GM12878 (cell line): ENCODE measurements around the gene TMEM88. TPM values are rescaled to one million over a fixed set of nuclear protein-coding genes. Genes with fewer than 3 reads are reported as not detected.

Experiments
- ATAC-seq: fragments of 200-7000 bp; cut with Tn5 transposase; 3 replicates; pipeline ENCODE4 v1.9.1; 2020; ENCODE audit warnings: mild to moderate bottlenecking, moderate library complexity
- BruUV-seq: library from RNA; stranded (reverse); fragments of 400-500 nt; replicated peaks from 2 replicates; lab custom pipeline; 2021; lab: Mats Ljungman, UMichigan
- CTCF ChIA-PET: fragments of 300-600 bp; sonication (Branson Sonifier 250); formaldehyde crosslinking; extraction: SDS; loops from one replicate; lab custom pipeline; 2021; ENCODE audit warnings: inconsistent platforms; lab: Yijun Ruan, JAX
- POLR2A ChIA-PET: fragments of 350-600 bp; formaldehyde crosslinking; extraction: SDS; loops from one replicate; lab custom pipeline; 2021; ENCODE audit warnings: inconsistent platforms; lab: Charles Lee
- RAD21 ChIA-PET: fragments of 300-600 bp; sonication (Branson Sonifier 250); formaldehyde crosslinking; loops from one replicate; lab custom pipeline; 2023; ENCODE audit warnings: antibody characterized with exemption; ENCODE audit not compliant: unreplicated experiment; lab: Charles Lee
- SMC1A ChIA-PET: fragments of 300-600 bp; sonication (Branson Sonifier 250); formaldehyde crosslinking; loops from one replicate; lab custom pipeline; 2023; ENCODE audit not compliant: unreplicated experiment, uncharacterized antibody; lab: Charles Lee
- DNase-seq: peaks from one replicate; pipeline ENCODE4 v3.0.0-alpha.2; 2011; ENCODE audit warnings: low read depth, low spot score
- FAIRE-seq: peaks from 3 replicates; lab custom pipeline; 2011; peaks lifted over from hg19 to GRCh38; lab: Jason Lieb, UNC
- H2AFZ ChIP-seq: 2 replicates; pipeline ENCODE4 v1.6.0; 2011; ENCODE audit warnings: low read depth, low read length, control low read depth; ENCODE audit not compliant: control insufficient read depth
- H3K27ac ChIP-seq: 2 replicates; pipeline ENCODE4 v1.5.1; 2011; ENCODE audit warnings: control low read depth; ENCODE audit not compliant: control insufficient read depth, insufficient read depth
- H3K27me3 ChIP-seq, 2 experiments: replicated peaks in 1 of 2; 2 replicates each; pipeline versions ENCODE4 v1.6.0 to v1.6.1; 2011; ENCODE audit warnings: low read length in 1 of 2; ENCODE audit not compliant: control insufficient read depth in 2 of 2, insufficient read depth in 2 of 2
- H3K36me3 ChIP-seq, 2 experiments: 2 replicates each; pipeline ENCODE4 v1.5.1; 2011; ENCODE audit warnings: low read length in 1 of 2; ENCODE audit not compliant: control insufficient read depth in 2 of 2, insufficient read depth in 2 of 2
- H3K4me1 ChIP-seq: 2 replicates; pipeline ENCODE4 v1.6.1; 2011; ENCODE audit warnings: mild to moderate bottlenecking, low read length, moderate library complexity, mixed read lengths; ENCODE audit not compliant: control insufficient read depth, insufficient read depth
- H3K4me2 ChIP-seq: 2 replicates; pipeline ENCODE4 v1.6.0; 2011; ENCODE audit warnings: control low read depth; ENCODE audit not compliant: control insufficient read depth, insufficient read depth
- H3K4me3 ChIP-seq: fragments of 200-600 bp; sonication (generic); 2 replicates; pipeline ENCODE4 v1.5.1; 2016
- H3K79me2 ChIP-seq: 2 replicates; pipeline ENCODE4 v1.6.0; 2011; ENCODE audit warnings: low read length; ENCODE audit not compliant: control insufficient read depth, insufficient read depth
- H3K9ac ChIP-seq: 2 replicates; pipeline ENCODE4 v1.8.0; 2011; ENCODE audit warnings: low read length, control low read depth, mixed read lengths; ENCODE audit not compliant: control insufficient read depth, insufficient read depth
- H3K9me3 ChIP-seq: replicated peaks from 3 replicates; pipeline ENCODE4 v1.5.1; 2011; ENCODE audit warnings: mild to moderate bottlenecking, low read length; ENCODE audit not compliant: control insufficient read depth, insufficient read depth
- H4K20me1 ChIP-seq: 2 replicates; pipeline ENCODE4 v1.6.0; 2011; ENCODE audit not compliant: control insufficient read depth, insufficient read depth
- CHD4 ChIP-seq: fragments of 200-600 bp; sonication (generic); IDR thresholded peaks from 2 replicates; pipeline ENCODE4 v1.6.1; 2016; ENCODE audit warnings: mild to moderate bottlenecking
- EGR1 ChIP-seq, 2 experiments: IDR thresholded peaks; 1 replicate in 1 of 2; 2 replicates in 1 of 2; pipeline ENCODE4 v1.6.1; 2011 to 2012; ENCODE audit warnings: low read depth in 2 of 2, low read length in 2 of 2, borderline replicate concordance in 1 of 2, mild to moderate bottlenecking in 1 of 2, moderate library complexity in 1 of 2
- GATAD2B ChIP-seq: fragments of 450-650 bp; conservative IDR thresholded peaks from 2 replicates; pipeline ENCODE4 v1.6.1; 2017; ENCODE audit warnings: low read depth, mild to moderate bottlenecking, moderate library complexity
- MEF2B ChIP-seq: fragments of 450-650 bp; IDR thresholded peaks from 2 replicates; pipeline ENCODE4 v1.6.1; 2018; ENCODE audit warnings: mild to moderate bottlenecking, moderate library complexity; ENCODE audit not compliant: partially characterized antibody, poor library complexity, severe bottlenecking
- NFYB ChIP-seq: IDR thresholded peaks from 2 replicates; pipeline ENCODE4 v1.6.1; 2011; ENCODE audit warnings: low read depth, mild to moderate bottlenecking, low read length, improper control_type of control experiment, moderate library complexity; ENCODE audit not compliant: insufficient read depth
- RUNX3 ChIP-seq: IDR thresholded peaks from 2 replicates; pipeline ENCODE4 v1.6.1; 2012; ENCODE audit warnings: low read length, inconsistent platforms
- TARDBP ChIP-seq: IDR thresholded peaks from 2 replicates; pipeline ENCODE4 v1.6.1; 2016; ENCODE audit warnings: borderline replicate concordance
- WGBS: methylation state at CpG from one replicate; pipeline ENCODE4 v1.1.6; 2016; ENCODE audit warnings: low lambda C conversion rate; ENCODE audit not compliant: insufficient replicate concordance, insufficient coverage; ENCODE audit errors: missing lambda C conversion rate; 5-methylcytosine and 5-hydroxymethylcytosine counted together
- in situ Hi-C: fragments of 300-500 bp; cut with MboI; formaldehyde crosslinking; loops from 9 replicates; pipeline ENCODE4 v1.14.3; 2018; ENCODE audit warnings: mixed read lengths
- intact Hi-C: fragments of 100-400 bp; cut with micrococcal nuclease; formaldehyde crosslinking; loops from one replicate; pipeline ENCODE4 v1.14.2; 2022; ENCODE audit not compliant: unreplicated experiment
- polyA plus RNA-seq, 11 experiments: library from polyadenylated mRNA; depleted of rRNA in 4 of 11; unstranded in 6 of 11; stranded (reverse) in 5 of 11; fragments of >200 nt; fragmentation: Nextera tagmentation in 4 of 11; fragmentation: Illumina TruSeq in 1 of 11; extraction: Ambion mirVana in 4 of 11; extraction: Trizol in 1 of 11; gene quantifications; 1 replicate in 1 of 11; 2 replicates in 10 of 11; pipeline versions ENCODE4 v1.2.1 to v1.2.3, GENCODE V29; 2011 to 2016; ENCODE audit warnings: inconsistent platforms in 2 of 11, missing spikeins in 2 of 11, low read depth in 1 of 11
- total RNA-seq, 4 experiments: library from RNA; depleted of rRNA in 3 of 4; stranded (reverse); fragments of >200 nt in 3 of 4; fragmentation: Illumina TruSeq in 1 of 4; extraction: Trizol in 1 of 4; gene quantifications; 2 replicates each; pipeline versions ENCODE4 v1.2.1 to v1.2.3, GENCODE V29; 2013 to 2021
- TF ChIP-seq, protein P1 (sequence below): fragments of 450-650 bp; formaldehyde crosslinking; IDR thresholded peaks from 2 replicates; pipeline ENCODE4 v1.4.0; 2020; ENCODE audit warnings: mild to moderate bottlenecking, moderate library complexity
- TF ChIP-seq, protein P2 (sequence below): fragments of 450-650 bp; IDR thresholded peaks from 2 replicates; pipeline ENCODE4 v1.6.1; 2017; ENCODE audit warnings: borderline replicate concordance
- TF ChIP-seq, protein P3 (sequence below): fragments of 450-650 bp; IDR thresholded peaks from 2 replicates; pipeline ENCODE4 v1.6.1; 2017; ENCODE audit warnings: mild to moderate bottlenecking, low read depth, inconsistent platforms; ENCODE audit not compliant: poor library complexity, severe bottlenecking
- TF ChIP-seq, protein P4 (sequence below): fragments of 450-650 bp; formaldehyde crosslinking; IDR thresholded peaks from 2 replicates; pipeline ENCODE4 v1.5.0; 2022; ENCODE audit warnings: mild to moderate bottlenecking, missing genetic modification characterization

TMEM88 gene
- total and polyA plus RNA-seq, 10 of the 15 experiments (the other 5 are each of a cell fraction or from before 2014, with no cell fraction given): 0.21 to 2.2 (median 0.62) TPM; not detected in 5

DNA sequence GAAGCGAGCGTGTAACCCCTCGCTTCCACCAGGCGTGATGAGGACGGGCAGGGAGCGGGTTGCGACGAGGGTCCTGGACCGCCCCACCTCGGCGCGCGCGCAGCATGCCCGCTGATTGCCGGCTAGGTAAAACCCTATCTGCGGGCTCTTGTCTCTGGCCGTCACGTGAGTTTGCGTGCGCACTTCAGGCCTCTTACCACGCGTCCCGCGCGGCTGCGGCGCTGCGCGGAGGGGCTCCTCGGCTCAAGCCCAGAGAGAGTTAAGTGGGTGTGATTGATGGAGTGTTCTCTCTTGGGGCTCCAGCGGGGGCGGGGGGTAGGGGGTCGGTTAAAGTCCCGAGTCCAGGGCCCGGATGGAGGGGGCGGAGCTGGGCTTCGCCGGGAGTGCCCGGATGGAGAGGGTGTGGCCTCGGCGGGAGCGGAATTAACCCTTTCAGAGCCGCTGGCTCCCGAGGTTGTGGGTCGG, 12.9 kb upstream of the TMEM88 start:
- BruUV-seq: no TSS peak
- Histone ChIP-seq H3K27ac (peak overlapping the region; percentile 99), H3K9ac (peak overlapping the region; percentile 97), H3K36me3 (peaks cover 5 to 7% of the 10 kb centered on the region in 2 experiments; a peak in 3 of 4 replicates), H2AFZ (peak overlapping the region; percentile 62), H3K4me3 (peak overlapping the region; percentile 92), H3K4me1 (peaks cover 39% of the 10 kb centered on the region), H3K27me3 (no peaks in the 10 kb centered on the region), H4K20me1 (no peaks in the 10 kb centered on the region; the same call in none of the 2 replicates), H3K9me3 (no peaks in the 10 kb centered on the region), H3K79me2 (peaks cover 59% of the 10 kb centered on the region), H3K4me2 (peak overlapping the region; percentile 100)
- FAIRE-seq: no peak
- peak; percentile 24 for ATAC-seq
- ChIA-PET SMC1A (interaction anchor here (1.4 to 1.5 kb wide), 2 partner anchors 9 to 99 kb away, joined by 3 to 5 read pairs; partner anchors contain the start of gene KDM6B), POLR2A (interaction anchor here (0.6 to 4.1 kb wide), 4 partner anchors 7 to 277 kb away, joined by 3 to 49 read pairs (median 6); partner anchors contain the start of genes KDM6B and NAA38), RAD21 (interaction anchor here (1.3 to 3.7 kb wide), 4 partner anchors 9 to 41 kb away, joined by 4 to 16 read pairs (median 7); partner anchors contain the start of gene NAA38), CTCF (interaction anchor here (1.0 to 2.2 kb wide), 3 partner anchors 15 to 19 kb away, joined by 3 to 7 read pairs (median 4); partner anchors contain the start of genes CYB5D1 and NAA38)
- intact Hi-C loops (loop anchor here (2.0 kb wide), 1 partner anchor 15 kb away; the partner anchor contains the start of gene NAA38), in situ Hi-C loops (no loop called here)
- 1% methylated on average over 43 of the region's 46 CpGs for WGBS
- DNase-seq: no peak
- TF ChIP-seq NFYB (no peak), RUNX3 (no peak), GATAD2B (peak; percentile 18; the same call in 1 of the 2 replicates), TARDBP (no peak), EGR1 (IDR thresholded peaks at IDR 0.05; ENCODE audit: borderline replicate concordance in 1 of 2, low read depth in 2 of 2, low read length in 2 of 2) (peak in 1 of 2 experiments; percentile 80; a peak in 1 of 3 replicates), MEF2B (peak; percentile 55), CHD4 (no peak)
- TF ChIP-seq, protein P1, sequence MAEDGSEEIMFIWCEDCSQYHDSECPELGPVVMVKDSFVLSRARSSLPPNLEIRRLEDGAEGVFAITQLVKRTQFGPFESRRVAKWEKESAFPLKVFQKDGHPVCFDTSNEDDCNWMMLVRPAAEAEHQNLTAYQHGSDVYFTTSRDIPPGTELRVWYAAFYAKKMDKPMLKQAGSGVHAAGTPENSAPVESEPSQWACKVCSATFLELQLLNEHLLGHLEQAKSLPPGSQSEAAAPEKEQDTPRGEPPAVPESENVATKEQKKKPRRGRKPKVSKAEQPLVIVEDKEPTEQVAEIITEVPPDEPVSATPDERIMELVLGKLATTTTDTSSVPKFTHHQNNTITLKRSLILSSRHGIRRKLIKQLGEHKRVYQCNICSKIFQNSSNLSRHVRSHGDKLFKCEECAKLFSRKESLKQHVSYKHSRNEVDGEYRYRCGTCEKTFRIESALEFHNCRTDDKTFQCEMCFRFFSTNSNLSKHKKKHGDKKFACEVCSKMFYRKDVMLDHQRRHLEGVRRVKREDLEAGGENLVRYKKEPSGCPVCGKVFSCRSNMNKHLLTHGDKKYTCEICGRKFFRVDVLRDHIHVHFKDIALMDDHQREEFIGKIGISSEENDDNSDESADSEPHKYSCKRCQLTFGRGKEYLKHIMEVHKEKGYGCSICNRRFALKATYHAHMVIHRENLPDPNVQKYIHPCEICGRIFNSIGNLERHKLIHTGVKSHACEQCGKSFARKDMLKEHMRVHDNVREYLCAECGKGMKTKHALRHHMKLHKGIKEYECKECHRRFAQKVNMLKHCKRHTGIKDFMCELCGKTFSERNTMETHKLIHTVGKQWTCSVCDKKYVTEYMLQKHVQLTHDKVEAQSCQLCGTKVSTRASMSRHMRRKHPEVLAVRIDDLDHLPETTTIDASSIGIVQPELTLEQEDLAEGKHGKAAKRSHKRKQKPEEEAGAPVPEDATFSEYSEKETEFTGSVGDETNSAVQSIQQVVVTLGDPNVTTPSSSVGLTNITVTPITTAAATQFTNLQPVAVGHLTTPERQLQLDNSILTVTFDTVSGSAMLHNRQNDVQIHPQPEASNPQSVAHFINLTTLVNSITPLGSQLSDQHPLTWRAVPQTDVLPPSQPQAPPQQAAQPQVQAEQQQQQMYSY (CRISPR knock-in tag): no peak
- TF ChIP-seq, protein P2, sequence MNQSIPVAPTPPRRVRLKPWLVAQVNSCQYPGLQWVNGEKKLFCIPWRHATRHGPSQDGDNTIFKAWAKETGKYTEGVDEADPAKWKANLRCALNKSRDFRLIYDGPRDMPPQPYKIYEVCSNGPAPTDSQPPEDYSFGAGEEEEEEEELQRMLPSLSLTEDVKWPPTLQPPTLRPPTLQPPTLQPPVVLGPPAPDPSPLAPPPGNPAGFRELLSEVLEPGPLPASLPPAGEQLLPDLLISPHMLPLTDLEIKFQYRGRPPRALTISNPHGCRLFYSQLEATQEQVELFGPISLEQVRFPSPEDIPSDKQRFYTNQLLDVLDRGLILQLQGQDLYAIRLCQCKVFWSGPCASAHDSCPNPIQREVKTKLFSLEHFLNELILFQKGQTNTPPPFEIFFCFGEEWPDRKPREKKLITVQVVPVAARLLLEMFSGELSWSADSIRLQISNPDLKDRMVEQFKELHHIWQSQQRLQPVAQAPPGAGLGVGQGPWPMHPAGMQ: no peak
- TF ChIP-seq, protein P3, sequence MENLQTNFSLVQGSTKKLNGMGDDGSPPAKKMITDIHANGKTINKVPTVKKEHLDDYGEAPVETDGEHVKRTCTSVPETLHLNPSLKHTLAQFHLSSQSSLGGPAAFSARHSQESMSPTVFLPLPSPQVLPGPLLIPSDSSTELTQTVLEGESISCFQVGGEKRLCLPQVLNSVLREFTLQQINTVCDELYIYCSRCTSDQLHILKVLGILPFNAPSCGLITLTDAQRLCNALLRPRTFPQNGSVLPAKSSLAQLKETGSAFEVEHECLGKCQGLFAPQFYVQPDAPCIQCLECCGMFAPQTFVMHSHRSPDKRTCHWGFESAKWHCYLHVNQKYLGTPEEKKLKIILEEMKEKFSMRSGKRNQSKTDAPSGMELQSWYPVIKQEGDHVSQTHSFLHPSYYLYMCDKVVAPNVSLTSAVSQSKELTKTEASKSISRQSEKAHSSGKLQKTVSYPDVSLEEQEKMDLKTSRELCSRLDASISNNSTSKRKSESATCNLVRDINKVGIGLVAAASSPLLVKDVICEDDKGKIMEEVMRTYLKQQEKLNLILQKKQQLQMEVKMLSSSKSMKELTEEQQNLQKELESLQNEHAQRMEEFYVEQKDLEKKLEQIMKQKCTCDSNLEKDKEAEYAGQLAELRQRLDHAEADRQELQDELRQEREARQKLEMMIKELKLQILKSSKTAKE: no peak
- TF ChIP-seq, protein P4, sequence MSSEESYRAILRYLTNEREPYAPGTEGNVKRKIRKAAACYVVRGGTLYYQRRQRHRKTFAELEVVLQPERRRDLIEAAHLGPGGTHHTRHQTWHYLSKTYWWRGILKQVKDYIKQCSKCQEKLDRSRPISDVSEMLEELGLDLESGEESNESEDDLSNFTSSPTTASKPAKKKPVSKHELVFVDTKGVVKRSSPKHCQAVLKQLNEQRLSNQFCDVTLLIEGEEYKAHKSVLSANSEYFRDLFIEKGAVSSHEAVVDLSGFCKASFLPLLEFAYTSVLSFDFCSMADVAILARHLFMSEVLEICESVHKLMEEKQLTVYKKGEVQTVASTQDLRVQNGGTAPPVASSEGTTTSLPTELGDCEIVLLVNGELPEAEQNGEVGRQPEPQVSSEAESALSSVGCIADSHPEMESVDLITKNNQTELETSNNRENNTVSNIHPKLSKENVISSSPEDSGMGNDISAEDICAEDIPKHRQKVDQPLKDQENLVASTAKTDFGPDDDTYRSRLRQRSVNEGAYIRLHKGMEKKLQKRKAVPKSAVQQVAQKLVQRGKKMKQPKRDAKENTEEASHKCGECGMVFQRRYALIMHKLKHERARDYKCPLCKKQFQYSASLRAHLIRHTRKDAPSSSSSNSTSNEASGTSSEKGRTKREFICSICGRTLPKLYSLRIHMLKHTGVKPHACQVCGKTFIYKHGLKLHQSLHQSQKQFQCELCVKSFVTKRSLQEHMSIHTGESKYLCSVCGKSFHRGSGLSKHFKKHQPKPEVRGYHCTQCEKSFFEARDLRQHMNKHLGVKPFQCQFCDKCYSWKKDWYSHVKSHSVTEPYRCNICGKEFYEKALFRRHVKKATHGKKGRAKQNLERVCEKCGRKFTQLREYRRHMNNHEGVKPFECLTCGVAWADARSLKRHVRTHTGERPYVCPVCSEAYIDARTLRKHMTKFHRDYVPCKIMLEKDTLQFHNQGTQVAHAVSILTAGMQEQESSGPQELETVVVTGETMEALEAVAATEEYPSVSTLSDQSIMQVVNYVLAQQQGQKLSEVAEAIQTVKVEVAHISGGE (CRISPR knock-in tag): no peak
